Activated CD8-positive, alpha-beta memory T cell treated with anti-CD3 and anti-CD28 coated beads, Interleukin-2, amount 50 U/mL, for 24 hours (primary cell): ENCODE data around the gene LATS2.

Experiments
- DNase-seq: peaks from one replicate; pipeline ENCODE4 v3.0.0-alpha.2; 2020; ENCODE audit errors: extremely low read depth

The LATS2 gene

GRCh38 chr13:21015284-21015683 lies 46.1 kb downstream of the LATS2 start:
- no peak for DNase-seq

GRCh38 chr13:21014502-21015170 lies 46.8 kb downstream of the LATS2 start:
- no peak for DNase-seq

GRCh38 chr13:21014139-21014501 lies 47.3 kb downstream of the LATS2 start:
- no peak for DNase-seq

- DNase-seq, result no peak
Observed at GRCh38 chr13:21013682-21014038, 47.7 kb downstream of the LATS2 start.

- no peak for DNase-seq
Observed at GRCh38 chr13:21012841-21013681, 48.3 kb downstream of the LATS2 start.

- DNase-seq, result no peak
Observed at GRCh38 chr13:21012211-21012610, 49.2 kb downstream of the LATS2 start.

- no peak for DNase-seq
Observed at GRCh38 chr13:21011378-21011777, 50.0 kb downstream of the LATS2 start.

- no peak for DNase-seq
Observed at GRCh38 chr13:21010621-21011020, 50.8 kb downstream of the LATS2 start.

GRCh38 chr13:21009036-21009435 lies 52.4 kb downstream of the LATS2 start:
- no peak for DNase-seq

- DNase-seq, result no peak
Observed at GRCh38 chr13:21008026-21008425, 53.4 kb downstream of the LATS2 start.

- no peak for DNase-seq
Observed at GRCh38 chr13:21006141-21007005, 55.0 kb downstream of the LATS2 start.

- no peak for DNase-seq
Observed at GRCh38 chr13:21005193-21005592, 56.2 kb downstream of the LATS2 start.

- no peak for DNase-seq
Observed at GRCh38 chr13:21001471-21001870, 59.9 kb downstream of the LATS2 start.

- no peak for DNase-seq
Observed at GRCh38 chr13:21000647-21001046, 60.7 kb downstream of the LATS2 start.

- no peak for DNase-seq
Observed at GRCh38 chr13:20998649-20999415, 62.6 kb downstream of the LATS2 start.

GRCh38 chr13:20997301-20998161 lies 63.9 kb downstream of the LATS2 start:
- no peak for DNase-seq

- no peak for DNase-seq
Observed at GRCh38 chr13:20995245-20995838, 66.0 kb downstream of the LATS2 start.

- DNase-seq, result no peak
Observed at GRCh38 chr13:20994441-20994821, 67.0 kb downstream of the LATS2 start.

GRCh38 chr13:20993661-20994440 lies 67.5 kb downstream of the LATS2 start:
- no peak for DNase-seq

GRCh38 chr13:20993211-20993610 lies 68.2 kb downstream of the LATS2 start:
- no peak for DNase-seq
